Lung microvascular endothelial cell (primary cell): ENCODE measurements around the gene PNN. TPM values are rescaled to one million over a fixed set of nuclear protein-coding genes. Genes with fewer than 3 reads are reported as not detected.
"Not testable (repeated sequence)": the region's sequence is repeated elsewhere in the genome, so short reads cannot be mapped to it uniquely, and the experiment has no call there.

Experiments
- DNase-seq, 2 donors: peaks; one replicate each; pipeline versions ENCODE4 v3.0.0 to v3.0.0-alpha.2; 2010; ENCODE audit warnings: low read depth in 2 of 2
- total RNA-seq: library from RNA; depleted of rRNA; stranded (reverse); fragments of >200 nt; gene quantifications from 2 replicates; pipeline ENCODE4 v1.2.1, GENCODE V29; 2014

PNN gene
- total RNA-seq, 1 donor from 2014 or later: 14.1 TPM

DNA sequence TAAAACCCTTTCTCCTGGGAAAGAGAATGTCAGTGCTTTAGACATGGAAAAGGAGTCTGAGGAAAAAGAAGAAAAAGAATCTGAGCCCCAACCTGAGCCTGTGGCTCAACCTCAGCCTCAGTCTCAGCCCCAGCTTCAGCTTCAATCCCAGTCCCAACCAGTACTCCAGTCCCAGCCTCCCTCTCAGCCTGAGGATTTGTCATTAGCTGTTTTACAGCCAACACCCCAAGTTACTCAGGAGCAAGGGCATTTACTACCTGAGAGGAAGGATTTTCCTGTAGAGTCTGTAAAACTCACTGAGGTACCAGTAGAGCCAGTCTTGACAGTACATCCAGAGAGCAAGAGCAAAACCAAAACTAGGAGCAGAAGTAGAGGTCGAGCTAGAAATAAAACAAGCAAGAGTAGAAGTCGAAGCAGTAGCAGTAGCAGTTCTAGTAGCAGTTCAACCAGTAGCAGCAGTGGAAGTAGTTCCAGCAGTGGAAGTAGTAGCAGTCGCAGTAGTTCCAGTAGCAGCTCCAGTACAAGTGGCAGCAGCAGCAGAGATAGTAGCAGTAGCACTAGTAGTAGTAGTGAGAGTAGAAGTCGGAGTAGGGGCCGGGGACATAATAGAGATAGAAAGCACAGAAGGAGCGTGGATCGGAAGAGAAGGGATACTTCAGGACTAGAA is 6.1 kb downstream of the PNN start:
- DNase-seq: no peak

DNA sequence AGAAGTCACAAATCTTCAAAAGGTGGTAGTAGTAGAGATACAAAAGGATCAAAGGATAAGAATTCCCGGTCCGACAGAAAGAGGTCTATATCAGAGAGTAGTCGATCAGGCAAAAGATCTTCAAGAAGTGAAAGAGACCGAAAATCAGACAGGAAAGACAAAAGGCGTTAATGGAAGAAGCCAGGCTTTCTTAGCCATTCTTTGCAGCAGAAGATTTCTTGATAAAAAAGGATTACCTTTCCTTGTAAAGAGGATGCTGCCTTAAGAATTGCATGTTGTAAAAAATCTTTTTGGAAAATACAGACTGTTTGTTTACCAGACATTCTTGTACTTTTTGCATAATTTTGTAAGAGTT is 6.6 kb downstream of the PNN start:
- DNase-seq: no peak

DNA sequence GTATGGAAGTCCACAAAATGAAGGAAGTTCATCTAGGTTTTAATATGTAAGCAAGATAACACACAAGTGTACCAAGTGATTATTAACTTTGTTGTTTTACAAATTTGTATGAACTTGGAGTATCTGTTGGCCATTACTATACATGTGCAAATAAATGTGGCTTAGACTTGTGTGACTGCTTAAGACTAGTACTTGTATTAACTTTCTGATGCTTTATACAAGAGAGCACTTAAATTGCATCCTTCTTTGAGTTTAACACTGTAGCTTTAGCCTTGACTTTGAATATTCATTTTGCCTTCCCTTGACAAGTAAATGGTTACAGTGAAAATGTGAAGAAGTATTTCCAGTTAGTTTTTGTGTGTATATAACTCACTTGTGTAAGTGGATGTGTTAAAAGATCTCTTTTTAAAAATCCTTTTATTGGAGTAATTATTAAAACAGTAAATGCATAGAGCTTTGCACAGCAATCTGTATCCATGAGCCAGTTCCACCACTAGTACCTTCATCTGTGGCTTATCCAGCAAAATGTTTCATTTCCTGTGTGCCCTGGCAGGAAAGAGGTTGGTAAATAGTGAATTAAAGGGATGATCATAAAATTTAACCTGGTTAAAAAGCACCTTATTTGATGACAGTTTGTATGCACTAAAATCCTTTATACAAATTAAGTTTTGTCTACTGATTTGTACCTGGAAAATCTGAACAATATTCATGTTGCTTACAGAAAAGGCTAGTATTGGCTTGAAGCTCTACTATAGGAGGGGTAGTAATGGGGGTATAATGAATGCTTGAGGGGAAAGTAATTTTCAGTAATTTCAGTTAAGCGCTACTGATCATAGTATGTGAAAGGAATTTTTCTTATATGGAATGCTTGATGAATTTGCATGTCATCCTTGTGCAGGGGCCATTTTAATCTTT is 8.0 kb downstream of the PNN start:
- peak in 1 of 2 donors; percentile 5 for DNase-seq

DNA sequence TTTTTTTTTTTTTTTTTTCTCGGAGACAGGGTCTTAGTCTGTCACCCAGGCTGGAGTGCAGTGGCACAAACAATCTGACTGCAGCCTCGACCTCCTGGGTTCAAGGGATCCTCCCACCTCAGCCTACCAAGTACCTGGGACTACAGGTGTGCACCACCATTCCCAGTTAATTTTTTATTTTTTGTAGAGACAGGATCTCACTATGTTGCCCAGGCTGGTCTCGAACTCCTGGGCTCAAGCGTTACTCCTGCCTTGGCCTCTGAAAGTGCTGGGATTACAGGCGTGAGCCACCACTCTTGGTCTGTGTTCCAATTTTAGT is 8.6 kb downstream of the PNN start:
- DNase-seq: not testable (repeated sequence)

DNA sequence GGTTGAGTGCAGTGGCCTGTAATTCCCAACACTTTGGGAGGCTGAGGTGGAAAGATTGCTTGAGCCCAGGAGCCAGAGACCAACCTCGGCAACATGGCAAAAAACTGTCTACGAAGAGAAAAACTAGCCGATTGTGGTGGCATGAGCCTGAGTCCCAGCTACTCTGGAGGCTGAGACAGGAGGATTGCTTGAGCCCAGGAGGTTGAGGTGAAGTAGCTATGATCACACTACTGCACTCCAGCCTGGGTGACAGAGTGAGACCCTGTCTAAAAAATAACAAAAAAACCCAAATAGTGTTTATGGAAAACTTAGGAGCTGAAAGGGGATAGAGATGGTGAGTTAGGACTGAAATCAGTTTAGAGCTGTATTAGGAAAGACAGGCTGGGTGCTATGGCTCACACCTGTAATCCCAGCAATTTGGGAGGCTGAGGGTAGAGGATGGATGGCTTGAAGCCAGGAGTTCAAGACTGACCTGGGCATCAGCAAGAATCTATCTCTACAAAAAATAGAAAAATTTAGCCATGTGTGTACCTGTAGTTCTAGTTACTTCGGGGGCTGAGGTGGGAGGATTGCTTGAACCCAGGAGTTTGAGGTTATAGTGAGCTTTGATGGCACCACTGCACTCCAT is 9.7 kb downstream of the PNN start:
- DNase-seq: no peak

DNA sequence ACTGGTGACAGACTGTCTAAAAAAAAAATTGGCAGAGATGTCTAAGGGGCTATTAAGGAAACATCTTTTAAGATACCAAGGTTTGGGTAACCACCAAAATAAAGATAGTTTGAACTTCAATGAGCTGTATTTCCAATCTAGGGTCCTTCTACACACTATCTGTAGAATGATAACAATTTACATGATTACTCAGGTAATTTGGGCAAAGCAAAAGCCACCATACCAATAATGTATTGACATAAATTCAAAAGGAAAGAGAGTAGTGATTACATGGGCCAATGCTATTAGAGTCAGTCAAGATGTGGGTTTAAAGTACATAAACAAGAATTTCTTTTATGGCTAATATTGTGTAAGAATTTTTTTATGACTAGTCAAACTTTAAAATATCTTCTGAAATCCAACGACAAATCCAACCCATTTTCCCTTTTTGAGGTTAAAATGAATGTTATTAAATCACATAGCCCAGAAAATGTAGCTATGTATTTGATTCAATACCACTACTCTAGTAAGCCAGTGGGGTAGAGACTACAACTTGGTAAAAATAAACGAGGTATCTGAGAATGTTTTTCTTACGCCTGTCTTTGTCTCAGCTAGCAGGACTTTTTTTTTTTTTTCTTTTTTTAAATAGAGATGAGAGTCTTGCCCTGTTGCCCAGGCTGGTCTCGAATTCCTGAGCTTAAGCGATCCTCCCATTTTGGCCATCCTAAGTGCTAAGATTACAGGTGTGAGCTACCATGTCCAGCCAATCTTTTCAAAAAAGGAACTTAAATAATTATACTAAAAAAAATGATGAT is 10.4 kb downstream of the PNN start:
- DNase-seq: no peak

DNA sequence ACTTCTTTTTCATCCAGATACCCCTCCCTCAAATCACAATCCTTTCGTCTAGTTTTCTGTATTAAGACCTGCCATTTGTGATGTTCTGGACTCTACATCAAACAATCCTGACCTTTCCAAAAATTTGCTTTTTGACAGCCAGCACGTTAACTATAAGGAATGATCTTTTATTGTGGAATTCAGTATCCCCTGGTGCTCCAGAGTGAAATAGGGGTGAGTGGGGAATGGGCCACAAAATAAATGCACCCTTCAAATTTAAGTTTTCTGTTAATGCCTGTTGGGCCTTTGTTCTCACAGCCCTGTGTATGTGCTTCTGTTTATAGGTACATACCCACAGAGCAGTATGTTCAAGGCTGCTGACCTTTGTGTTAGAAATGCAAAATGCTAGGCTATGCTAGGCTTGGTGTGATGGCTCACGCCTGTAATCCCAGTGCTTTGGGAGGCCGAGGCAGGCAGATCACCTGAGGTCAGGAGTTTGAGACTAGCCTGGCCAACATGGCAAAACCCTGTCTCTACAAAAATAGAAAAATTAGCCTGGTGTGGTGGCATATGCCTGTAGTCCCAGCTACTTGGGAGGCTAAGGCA is 12.0 kb downstream of the PNN start:
- DNase-seq: no peak

DNA sequence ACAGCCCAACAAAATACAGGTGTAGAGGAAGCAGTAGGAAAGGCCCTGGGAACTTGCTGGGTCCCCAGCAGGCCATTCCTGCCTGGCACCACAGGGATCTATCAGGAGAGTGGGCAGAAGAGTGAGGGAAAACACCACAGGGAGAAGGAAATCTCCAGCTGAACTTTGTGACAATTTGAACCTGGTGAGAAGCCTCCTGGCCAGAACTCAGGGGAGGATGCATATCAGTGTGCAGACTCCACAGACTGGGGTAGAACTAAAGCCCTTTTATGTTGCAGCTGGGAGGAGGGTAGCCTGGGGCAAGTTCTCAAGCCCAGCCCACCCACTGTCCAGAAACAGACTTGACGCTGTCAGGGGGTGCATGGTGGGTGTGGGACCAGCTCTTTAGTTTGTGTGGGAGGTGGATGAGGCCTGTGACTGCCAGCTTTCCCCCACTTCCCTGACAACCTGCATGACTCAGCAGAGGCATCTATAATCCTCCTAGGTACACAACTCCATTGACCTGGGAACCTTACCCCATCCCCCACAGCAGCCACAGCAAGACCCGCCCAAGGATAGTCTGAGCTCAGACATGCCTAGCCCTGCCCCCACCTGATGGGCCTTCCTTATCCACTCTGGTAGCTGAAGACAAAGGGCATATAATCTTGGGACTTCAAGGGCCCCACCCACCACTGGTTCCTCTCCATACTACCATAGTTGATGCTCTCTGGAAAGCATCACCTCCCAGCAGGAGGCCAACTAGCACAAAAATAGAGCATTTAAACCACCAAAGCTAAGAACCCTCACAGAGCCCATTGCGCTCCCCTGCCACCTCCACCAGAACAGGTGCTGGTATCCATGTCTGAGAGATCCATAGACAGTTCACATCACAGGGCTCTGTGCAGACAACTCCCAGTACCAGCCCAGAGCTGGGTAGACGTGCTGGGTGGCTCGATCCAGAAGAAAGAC is 28.9 kb downstream of the PNN start:
- DNase-seq: no peak

DNA sequence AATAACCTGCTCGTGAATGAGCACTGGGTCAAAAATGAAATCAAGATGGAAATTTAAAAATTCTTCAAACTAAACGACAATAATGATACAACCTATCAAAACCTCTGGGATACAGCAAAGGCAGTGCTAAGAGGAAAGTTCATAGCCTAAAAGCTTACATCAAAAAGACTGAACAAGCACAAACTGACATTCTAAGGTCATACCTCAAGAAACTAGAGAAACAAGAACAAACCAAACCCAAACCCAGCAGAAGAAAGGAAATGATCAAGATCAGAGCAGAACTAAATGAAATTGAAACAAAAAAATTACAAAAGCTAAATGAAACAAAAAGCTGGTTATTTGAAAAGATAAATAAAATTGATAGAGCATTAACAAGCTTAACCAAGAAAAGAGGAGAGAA is 32.4 kb downstream of the PNN start:
- not testable (repeated sequence) for DNase-seq

DNA sequence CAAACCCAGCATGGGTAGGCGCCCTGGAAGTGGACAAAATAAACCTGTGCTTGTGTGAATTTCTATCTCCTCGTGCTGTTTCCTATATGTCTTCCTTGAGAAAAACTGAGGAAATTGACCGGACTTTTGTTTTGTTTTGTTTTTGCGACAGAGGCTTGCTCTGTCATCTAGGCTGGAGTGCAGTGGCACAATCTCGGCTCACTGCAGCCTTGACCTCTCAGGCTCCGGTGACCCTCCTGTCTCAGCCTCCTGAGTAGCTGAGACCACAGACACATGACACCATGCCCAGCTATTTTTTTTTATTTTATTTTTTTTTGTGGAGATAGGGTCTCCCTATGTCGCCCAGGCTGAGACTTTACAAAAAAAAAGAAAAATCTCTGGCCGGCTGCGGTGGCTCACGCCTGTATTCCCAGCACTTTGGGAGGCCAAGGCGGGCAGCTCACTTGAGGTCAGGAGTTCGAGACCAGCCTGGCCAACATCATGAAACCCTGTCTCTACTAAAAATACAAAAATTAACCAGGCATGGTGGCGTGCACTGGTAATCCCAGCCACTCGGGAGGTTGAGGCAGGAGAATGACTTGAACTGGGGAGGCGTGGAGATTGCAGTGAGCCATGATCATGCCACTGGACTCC is 36.2 kb downstream of the PNN start:
- no peak for DNase-seq

DNA sequence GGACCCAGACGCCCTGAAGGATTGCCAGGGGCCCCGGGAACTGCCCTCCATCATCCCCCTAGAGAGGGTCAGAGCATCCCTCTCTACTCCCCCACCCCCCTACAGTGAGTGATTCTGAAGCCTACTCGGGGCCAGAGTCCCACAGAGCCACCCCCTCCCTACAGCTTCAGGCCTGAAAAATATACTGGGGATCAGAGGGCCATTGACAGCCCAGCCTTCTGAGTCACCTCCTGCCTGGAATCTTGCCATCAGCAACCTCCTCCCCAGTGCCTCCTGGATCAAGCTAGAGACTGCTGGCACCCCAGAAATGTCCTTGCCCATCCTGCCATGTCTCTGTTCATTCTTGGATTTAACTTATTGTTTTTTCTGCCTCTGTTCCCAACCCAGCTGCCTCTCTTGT is 37.0 kb downstream of the PNN start:
- DNase-seq: peak in 1 of 2 donors; percentile 19

DNA sequence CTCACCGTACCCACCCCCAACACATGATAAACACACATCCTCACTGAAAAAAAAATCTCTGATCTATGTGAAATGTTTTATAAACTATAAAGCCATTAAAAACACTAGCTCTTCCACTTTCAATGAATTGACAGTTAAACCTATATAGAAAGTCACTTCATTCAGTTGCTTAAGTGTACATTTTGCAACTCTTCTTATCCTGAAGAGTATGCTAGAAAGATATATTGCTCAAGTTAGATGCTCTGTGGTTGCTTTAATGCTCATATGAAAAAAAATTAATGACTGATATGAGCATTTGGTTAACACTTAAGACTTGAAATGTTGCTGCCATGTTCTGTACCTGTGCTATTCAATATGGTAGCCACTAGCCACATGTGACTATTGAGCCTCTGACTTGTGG is 37.6 kb downstream of the PNN start:
- DNase-seq: no peak

DNA sequence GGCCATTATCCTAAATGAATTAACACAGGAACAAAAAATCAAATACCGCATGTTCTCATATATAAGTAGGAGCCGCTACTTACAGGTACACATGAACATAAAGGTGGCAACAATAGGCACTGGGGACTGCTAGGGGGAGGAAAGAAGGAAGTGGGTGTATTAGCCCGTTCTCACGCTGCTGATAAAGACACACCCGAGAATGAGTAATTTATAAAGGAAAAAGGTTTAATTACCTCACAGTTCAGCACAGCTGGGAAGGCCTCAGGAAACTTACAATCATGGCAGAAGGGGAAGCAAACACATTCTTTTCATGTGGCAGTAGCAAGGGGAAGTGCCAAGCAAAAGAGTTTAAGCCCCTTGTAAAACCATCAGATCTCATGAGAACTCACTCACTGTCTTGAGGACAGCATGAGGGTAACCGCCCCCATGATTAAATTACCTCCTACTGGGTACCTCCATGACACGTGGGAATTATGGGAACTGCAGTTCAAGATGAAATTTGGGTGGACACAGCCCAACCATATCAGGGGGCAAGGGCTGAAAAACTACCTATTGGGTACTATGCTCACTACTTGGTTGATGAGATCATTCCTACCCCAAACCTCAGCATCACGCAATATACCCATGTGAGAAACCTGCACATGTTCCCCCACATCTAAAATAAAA is 42.3 kb downstream of the PNN start:
- DNase-seq: peak; percentile 34 to 54

DNA sequence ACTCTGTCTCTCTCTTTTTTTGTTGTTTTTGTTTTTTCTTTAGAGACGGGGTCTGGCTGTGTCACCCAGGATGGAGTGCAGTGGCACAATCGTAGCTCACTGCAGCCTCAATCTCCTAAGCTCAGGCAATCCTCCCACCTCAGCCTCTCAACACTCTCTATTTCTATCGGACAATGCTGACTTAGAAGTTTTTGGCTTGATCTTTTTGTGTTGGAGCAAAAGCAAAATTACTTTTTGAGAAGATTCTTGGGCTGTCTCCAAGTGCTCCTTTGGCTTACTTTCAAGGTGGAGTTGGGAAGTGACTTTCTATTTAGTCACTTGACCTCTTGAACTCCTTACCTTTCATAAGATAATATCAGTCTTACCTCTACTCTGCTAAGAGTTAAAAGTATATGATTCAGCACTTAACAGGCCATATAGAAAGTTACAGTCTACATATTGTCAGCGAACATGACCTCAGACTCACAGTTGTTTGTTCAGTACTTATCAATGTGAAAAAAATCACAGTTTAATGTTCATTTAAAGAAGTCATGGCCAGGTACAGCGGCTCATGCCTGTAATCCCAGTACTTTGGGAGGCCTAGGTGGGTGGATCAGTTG is 43.2 kb downstream of the PNN start:
- peak; percentile 30 to 59 for DNase-seq

DNA sequence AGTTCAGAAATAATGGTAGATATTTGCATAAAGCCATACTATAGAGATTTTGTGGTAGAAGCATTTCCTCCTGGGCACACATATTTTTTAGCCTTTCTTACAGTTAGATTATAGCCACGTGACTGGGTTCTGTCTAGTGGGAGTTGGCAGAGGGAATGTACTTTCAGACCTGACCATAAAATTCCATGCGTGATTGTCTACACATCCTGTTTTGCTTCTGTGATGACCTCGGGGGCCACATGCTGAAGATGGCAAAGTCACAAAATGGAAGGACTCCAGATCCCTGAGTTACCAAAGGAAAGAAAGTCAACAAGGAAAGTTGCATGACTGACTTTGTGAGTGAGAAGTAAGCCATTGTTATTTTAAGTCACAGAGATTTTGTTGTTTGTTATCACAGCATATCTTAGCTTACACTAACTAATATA is 44.0 kb downstream of the PNN start:
- DNase-seq: peak; percentile 88 to 93

DNA sequence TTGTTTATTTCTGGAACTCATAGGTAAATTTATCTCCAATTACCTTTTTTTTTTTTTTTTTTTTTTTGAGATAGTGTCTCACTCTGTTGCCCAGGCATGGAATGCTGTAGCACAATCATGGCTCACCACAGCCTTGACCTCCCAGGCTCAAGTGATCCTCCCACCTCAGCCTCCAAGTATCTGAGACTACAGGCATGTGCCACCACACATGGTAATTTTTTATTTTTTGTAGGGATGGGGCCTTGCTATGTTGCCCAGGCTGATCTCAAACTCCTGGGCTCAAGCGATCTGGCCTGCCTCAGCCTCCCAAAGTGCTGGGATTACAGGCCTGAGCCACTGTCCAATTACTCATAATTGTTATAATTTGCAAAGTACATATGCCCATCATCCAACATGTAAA is 45.4 kb downstream of the PNN start:
- DNase-seq: not testable (repeated sequence)

DNA sequence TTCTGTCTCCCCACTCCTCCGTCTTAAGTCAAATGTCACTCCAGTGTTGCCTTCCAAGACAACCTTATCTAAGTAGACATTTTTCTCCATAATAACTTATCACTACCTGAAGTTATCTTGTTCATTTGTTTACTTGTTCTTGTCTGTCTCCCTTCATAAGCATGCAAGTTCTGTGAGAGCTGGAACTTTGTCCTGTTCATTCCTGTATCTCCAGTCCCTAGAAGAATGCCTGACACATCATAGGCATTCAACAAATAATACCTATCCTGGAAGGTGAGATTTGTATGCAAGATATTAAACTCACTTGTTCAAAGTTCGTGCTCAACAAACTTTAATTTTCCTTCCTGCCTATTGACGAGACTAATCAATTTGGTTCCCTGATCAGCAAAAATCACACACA is 53.0 kb downstream of the PNN start:
- DNase-seq: no peak

DNA sequence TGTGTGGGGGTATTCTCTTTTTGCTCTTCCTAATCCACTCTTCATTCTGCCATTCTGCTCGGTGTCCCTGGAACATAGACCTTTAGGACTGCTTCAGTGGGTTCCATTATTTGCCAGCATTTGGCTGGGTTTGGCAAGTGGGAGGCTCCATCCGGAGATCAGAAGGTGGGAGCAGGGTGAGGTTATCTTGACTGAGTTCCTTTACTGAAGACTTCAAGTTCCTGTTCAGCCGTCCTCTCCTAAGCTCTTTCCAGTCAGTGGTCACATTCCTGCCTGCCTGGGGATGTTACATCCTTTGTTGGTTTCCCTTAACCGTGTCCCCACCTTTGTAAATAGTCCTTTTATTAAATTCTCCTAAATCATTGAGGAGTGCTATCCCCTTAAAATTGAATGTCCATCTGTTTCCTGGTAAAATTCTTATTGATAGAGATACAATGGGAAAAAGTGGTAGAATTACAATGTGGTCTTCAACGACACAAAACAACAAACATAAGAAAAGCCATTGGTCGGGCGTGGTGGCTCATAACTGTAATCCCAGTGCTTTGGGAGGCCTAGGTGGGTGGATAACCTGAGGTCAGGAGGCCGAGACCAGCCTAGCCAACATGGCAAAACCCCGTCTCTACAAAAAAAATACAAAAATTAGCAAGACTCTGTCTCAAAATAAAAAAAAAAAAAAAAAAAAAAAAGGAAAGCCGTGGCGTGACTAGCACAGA is 53.6 kb downstream of the PNN start:
- no peak for DNase-seq
